Smooth muscle cell (in vitro differentiated cells): ENCODE data around the gene ROBO2. TPM values are rescaled to one million over a fixed set of nuclear protein-coding genes. Genes with fewer than 3 reads are reported as not detected.

Experiments used
- DNase-seq: peaks from one replicate; lab custom pipeline; 2025; ENCODE audit not compliant: unreplicated experiment; lab: John Stamatoyannopoulos, UW
- H2AFZ ChIP-seq: fragments of 200-600 bp; sonication (generic); 2 replicates; pipeline ENCODE4 v1.6.0; 2016; ENCODE audit warnings: antibody characterized with exemption, low read depth, mild to moderate bottlenecking
- H3F3A ChIP-seq: fragments of 200-600 bp; sonication (generic); 2 replicates; pipeline ENCODE4 v1.6.0; 2017; ENCODE audit warnings: antibody characterized with exemption, low read depth
- H3K27ac ChIP-seq: fragments of 200-600 bp; sonication (generic); 2 replicates; pipeline ENCODE4 v1.5.1; 2016; ENCODE audit warnings: low read depth, mild to moderate bottlenecking
- H3K27me3 ChIP-seq: fragments of 200-600 bp; sonication (generic); 2 replicates; pipeline ENCODE4 v1.6.1; 2016; ENCODE audit warnings: low read depth, mild to moderate bottlenecking
- H3K36me3 ChIP-seq: fragments of 200-600 bp; sonication (generic); 2 replicates; pipeline ENCODE4 v1.5.1; 2016; ENCODE audit warnings: low read depth
- H3K4me1 ChIP-seq: fragments of 200-600 bp; sonication (generic); 2 replicates; pipeline ENCODE4 v1.5.1; 2016; ENCODE audit warnings: low read depth
- H3K4me2 ChIP-seq: fragments of 200-600 bp; sonication (generic); 2 replicates; pipeline ENCODE4 v1.6.0; 2016; ENCODE audit warnings: mild to moderate bottlenecking
- H3K4me3 ChIP-seq: fragments of 200-600 bp; sonication (generic); 2 replicates; pipeline ENCODE4 v1.5.1; 2016; ENCODE audit warnings: mild to moderate bottlenecking
- H3K79me2 ChIP-seq: fragments of 200-600 bp; sonication (generic); 2 replicates; pipeline ENCODE4 v1.6.0; 2016; ENCODE audit warnings: low read depth, mild to moderate bottlenecking
- H3K9ac ChIP-seq: fragments of 200-600 bp; sonication (generic); 2 replicates; pipeline ENCODE4 v1.6.0; 2016; ENCODE audit warnings: low read depth
- H3K9me3 ChIP-seq: fragments of 200-600 bp; sonication (generic); replicated peaks from 2 replicates; pipeline ENCODE4 v1.5.1; 2016; ENCODE audit warnings: low read depth
- H4K20me1 ChIP-seq: fragments of 200-600 bp; sonication (generic); 2 replicates; pipeline ENCODE4 v1.6.0; 2016; ENCODE audit warnings: low read depth
- WGBS: methylation state at CpG from one replicate; pipeline ENCODE4 v1.1.7; 2016; ENCODE audit warnings: low lambda C conversion rate; 5-methylcytosine and 5-hydroxymethylcytosine counted together
- polyA plus RNA-seq: library from polyadenylated mRNA; unstranded; fragments of >200 nt; fragmentation: Nextera tagmentation; extraction: Ambion mirVana; gene quantifications from 2 replicates; pipeline ENCODE4 v1.2.1, GENCODE V29; 2016
- small RNA-seq: library from RNA; depleted of rRNA; stranded (forward); fragments of <200 nt; gene quantifications from one replicate; pipeline ENCODE3, GENCODE V24; 2014
- total RNA-seq: library from RNA; depleted of rRNA; stranded (reverse); fragments of >200 nt; gene quantifications from 2 replicates; pipeline ENCODE4 v1.2.3, GENCODE V29; 2014
- TF ChIP-seq, protein P1 (sequence below): fragments of 200-600 bp; sonication (generic); IDR thresholded peaks from 2 replicates; pipeline ENCODE4 v1.5.1; 2017; ENCODE audit warnings: borderline replicate concordance, mild to moderate bottlenecking, antibody characterized with exemption; ENCODE audit not compliant: insufficient read depth, poor library complexity, severe bottlenecking

ROBO2 gene
- total and polyA plus RNA-seq, 2 experiments from 2014 or later: 23.9 to 54.4 TPM

DNA sequence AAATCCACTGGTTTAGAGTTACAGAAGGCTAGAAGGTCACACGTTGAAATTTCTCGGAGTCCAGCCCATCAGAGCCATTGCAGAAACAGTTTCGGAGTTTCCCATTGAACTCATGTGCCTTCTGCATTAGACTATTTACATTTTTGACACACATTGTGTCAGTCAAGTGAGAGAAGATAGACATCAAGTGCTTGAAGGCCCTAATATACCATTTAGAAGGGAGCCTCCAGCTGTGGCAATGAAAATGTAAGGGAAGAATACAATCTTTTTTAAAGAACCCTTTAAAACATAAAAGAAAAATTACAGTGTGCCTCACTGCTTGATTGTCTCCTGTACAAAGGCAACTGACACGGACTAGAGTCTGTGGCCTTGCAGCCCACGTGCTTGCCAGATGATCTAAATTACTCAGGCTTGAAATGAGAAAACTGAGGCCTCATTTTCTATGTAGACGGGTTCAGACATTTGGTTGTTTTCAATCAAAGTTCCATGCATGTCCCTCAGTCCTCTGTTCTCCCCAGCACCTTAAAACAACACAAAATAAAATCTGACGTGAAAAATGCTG lies 650.5 kb downstream of the ROBO2 start:
- Histone ChIP-seq H3K4me3 (no peak overlapping the region), H3K36me3 (no peaks in the 10 kb centered on the region), H3K27me3 (no peaks in the 10 kb centered on the region), H3K9me3 (no peaks in the 10 kb centered on the region), H2AFZ (no peak overlapping the region), H3K27ac (no peak overlapping the region), H3K9ac (no peak overlapping the region), H4K20me1 (no peaks in the 10 kb centered on the region), H3K4me1 (no peaks in the 10 kb centered on the region), H3K79me2 (no peaks in the 10 kb centered on the region), H3K4me2 (no peak overlapping the region), H3F3A (no peaks in the 10 kb centered on the region)
- TF ChIP-seq, protein P1, sequence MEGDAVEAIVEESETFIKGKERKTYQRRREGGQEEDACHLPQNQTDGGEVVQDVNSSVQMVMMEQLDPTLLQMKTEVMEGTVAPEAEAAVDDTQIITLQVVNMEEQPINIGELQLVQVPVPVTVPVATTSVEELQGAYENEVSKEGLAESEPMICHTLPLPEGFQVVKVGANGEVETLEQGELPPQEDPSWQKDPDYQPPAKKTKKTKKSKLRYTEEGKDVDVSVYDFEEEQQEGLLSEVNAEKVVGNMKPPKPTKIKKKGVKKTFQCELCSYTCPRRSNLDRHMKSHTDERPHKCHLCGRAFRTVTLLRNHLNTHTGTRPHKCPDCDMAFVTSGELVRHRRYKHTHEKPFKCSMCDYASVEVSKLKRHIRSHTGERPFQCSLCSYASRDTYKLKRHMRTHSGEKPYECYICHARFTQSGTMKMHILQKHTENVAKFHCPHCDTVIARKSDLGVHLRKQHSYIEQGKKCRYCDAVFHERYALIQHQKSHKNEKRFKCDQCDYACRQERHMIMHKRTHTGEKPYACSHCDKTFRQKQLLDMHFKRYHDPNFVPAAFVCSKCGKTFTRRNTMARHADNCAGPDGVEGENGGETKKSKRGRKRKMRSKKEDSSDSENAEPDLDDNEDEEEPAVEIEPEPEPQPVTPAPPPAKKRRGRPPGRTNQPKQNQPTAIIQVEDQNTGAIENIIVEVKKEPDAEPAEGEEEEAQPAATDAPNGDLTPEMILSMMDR: no peak
- no peak for DNase-seq
- WGBS: 92% methylated on average over 7 of the region's 7 CpGs

DNA sequence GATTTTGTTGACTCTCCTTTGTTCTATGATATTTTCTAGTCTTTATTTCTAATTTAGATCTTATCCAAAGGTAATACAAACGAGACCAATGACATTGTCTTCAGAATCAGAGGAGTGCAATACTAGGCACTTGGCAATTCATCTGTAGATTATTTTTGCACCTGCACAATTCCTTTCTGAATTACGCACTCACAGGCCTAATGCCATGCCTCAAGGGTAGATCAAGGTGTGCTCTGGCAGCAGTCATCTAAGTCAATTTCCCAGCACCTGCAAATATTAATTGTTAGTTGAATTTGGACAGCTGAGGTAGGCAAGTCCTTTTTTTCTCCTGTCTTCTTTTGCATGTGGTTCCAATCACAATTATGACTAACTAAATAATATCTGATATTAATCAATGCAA lies 653.2 kb downstream of the ROBO2 start:
- no peak for DNase-seq
- Histone ChIP-seq H4K20me1 (no peaks in the 10 kb centered on the region), H3K4me3 (no peak overlapping the region), H3K36me3 (no peaks in the 10 kb centered on the region), H2AFZ (no peak overlapping the region), H3K4me1 (no peaks in the 10 kb centered on the region), H3K79me2 (no peaks in the 10 kb centered on the region), H3K9me3 (no peaks in the 10 kb centered on the region), H3K27ac (no peak overlapping the region), H3F3A (no peaks in the 10 kb centered on the region), H3K9ac (no peak overlapping the region), H3K27me3 (no peaks in the 10 kb centered on the region), H3K4me2 (no peak overlapping the region)
- 92% methylated on average over 2 of the region's 2 CpGs for WGBS
- TF ChIP-seq, protein P1: no peak

DNA sequence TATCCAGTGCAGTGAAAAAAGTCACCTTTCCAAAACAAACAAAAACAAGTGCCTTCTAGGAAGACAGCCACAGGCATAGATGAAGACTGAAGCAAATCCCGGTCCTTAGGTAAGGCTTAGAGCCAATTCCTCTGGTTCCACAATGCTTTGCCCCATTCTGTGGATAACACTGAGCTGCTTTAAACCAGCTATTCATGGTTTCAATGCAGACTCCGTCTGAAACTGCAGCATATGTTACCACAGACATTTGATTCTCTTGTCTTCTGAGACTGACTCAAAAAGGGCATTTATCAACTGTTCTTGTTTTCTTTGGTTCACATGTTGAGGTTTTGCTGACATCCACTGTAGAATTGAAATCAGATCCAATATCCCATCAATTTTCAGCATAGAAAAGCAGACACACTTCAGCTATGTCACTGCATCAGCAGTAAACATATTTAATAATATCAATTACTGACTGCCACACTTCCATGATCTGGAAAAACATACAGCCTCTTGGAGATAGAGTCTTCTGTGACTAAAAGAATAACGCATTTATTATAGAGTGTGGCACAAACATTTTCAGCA lies 659.3 kb downstream of the ROBO2 start:
- no peaks in the 10 kb centered on the region for H3K79me2 ChIP-seq
- H3K27me3 ChIP-seq: no peaks in the 10 kb centered on the region
- WGBS: 79% methylated on average over 3 of the region's 3 CpGs
- no peak overlapping the region for H2AFZ ChIP-seq
- H3F3A ChIP-seq: no peaks in the 10 kb centered on the region
- no peaks in the 10 kb centered on the region for H3K36me3 ChIP-seq
- H3K4me2 ChIP-seq: no peak overlapping the region
- DNase-seq: no peak
- no peaks in the 10 kb centered on the region for H3K4me1 ChIP-seq
- H3K27ac ChIP-seq: no peak overlapping the region
- H3K4me3 ChIP-seq: no peak overlapping the region
- H3K9me3 ChIP-seq: no peaks in the 10 kb centered on the region
- TF ChIP-seq, protein P1: no peak
- H4K20me1 ChIP-seq: no peaks in the 10 kb centered on the region
- H3K9ac ChIP-seq: no peak overlapping the region

Small RNAs within 50 kb of the gene (small RNA-seq; reads per million reads assigned to genes)
- not detected for gene RNU6-386P
